ENCODE results near the gene BET1L. TPM values are rescaled to one million over a fixed set of nuclear protein-coding genes. Genes with fewer than 3 reads are reported as not detected.
"Not testable (repeated sequence)": the region's sequence is repeated elsewhere in the genome, so short reads cannot be mapped to it uniquely, and the experiment has no call there.

The BET1L gene
- polyA plus RNA-seq, 12 donors = 28.4 to 42.3 (median 36.0) TPM; not detected in 1

GRCh38 chr11:232783-233565 is 25.8 kb upstream of the BET1L start:
- no peak for DNase-seq

- DNase-seq = no peak
These were observed 23.2 kb upstream of the BET1L start for GRCh38 chr11:230431-230830.

- DNase-seq = no peak
These were observed 20.7 kb upstream of the BET1L start for GRCh38 chr11:227824-228379.

- no peak for DNase-seq
These were observed 18.7 kb upstream of the BET1L start for GRCh38 chr11:225734-226453.

GRCh38 chr11:224424-224823 is 17.2 kb upstream of the BET1L start:
- DNase-seq = no peak

- no peak for DNase-seq
These were observed 16.7 kb upstream of the BET1L start for GRCh38 chr11:223884-224283.

GRCh38 chr11:223026-223789 is 16.0 kb upstream of the BET1L start:
- no peak for DNase-seq

- DNase-seq = no peak
These were observed 15.0 kb upstream of the BET1L start for GRCh38 chr11:221998-222789.

- no peak for DNase-seq
These were observed 14.3 kb upstream of the BET1L start for GRCh38 chr11:221539-221938.

GRCh38 chr11:220641-221215 is 13.5 kb upstream of the BET1L start:
- not testable (repeated sequence) for DNase-seq

GRCh38 chr11:218815-219593 is 11.8 kb upstream of the BET1L start:
- DNase-seq = no peak

- no peak for DNase-seq
These were observed 10.5 kb upstream of the BET1L start for GRCh38 chr11:217704-218103.

- no peak for DNase-seq
These were observed 9.1 kb upstream of the BET1L start for GRCh38 chr11:216081-216974.

- no peak for DNase-seq
These were observed 8.4 kb upstream of the BET1L start for GRCh38 chr11:215581-216037.

- DNase-seq = no peak
These were observed 6.9 kb upstream of the BET1L start for GRCh38 chr11:214083-214482.

- no peak for DNase-seq
These were observed 5.9 kb upstream of the BET1L start for GRCh38 chr11:213111-213510.

- DNase-seq = no peak
These were observed 5.2 kb upstream of the BET1L start for GRCh38 chr11:212150-213100.

GRCh38 chr11:211741-212140 is 4.5 kb upstream of the BET1L start:
- no peak for DNase-seq
